ENCODE measurements around the gene ARRDC4. TPM values are rescaled to one million over a fixed set of nuclear protein-coding genes. Genes with fewer than 3 reads are reported as not detected.
A peak's percentile ranks its signal among the peaks of the same experiment; 100 is the strongest.

The ARRDC4 gene
- total RNA-seq, 1 experiment from 2014 or later: 7.1 TPM

DNA sequence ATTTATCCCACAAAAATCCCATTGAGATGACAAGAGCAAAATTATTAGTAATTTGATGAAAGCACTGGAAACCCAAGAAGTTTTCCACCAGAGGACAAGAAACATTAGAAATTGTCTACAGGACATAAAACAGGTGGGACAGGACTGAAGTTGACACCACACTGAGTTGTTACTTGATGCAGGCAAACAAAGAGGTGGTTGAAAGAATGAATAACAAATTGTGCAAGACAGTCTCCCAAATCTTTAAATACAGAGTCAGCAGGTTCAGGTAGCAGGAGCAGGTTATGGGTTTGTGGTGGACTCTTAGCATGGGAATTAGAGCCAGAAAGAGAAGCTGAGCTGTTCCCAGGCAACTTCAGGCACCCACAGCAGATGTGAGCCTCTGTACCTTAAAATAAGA lies 30.3 kb upstream of the ARRDC4 start:
- Histone ChIP-seq H2AFZ (ENCODE audit: low read length) (no peak overlapping the region), H3K36me3 (ENCODE audit: low read depth, low read length) (no peaks in the 10 kb centered on the region), H3F3A (ENCODE audit: low read length, unreplicated experiment) (peaks cover 8% of the 10 kb centered on the region), H3K4me2 (ENCODE audit: low read length) (peak overlapping the region; percentile 56), H3K9me2 (replicated peaks; ENCODE audit: low read length) (no peaks in the 10 kb centered on the region), H3K4me3 (ENCODE audit: low read length) (no peak overlapping the region), H3K4me1 (ENCODE audit: insufficient read depth, low read length) (peaks cover 16% of the 10 kb centered on the region), H3K27me3 (ENCODE audit: low read length) (peaks cover 12% of the 10 kb centered on the region; the same call in 1 of the 2 replicates), H3K27ac (ENCODE audit: low read length) (peak overlapping the region; percentile 84), H3K79me2 (ENCODE audit: low read length) (no peaks in the 10 kb centered on the region), H3K9ac (ENCODE audit: low read length) (peak overlapping the region; percentile 22; the same call in 1 of the 2 replicates), H3K9me3 (ENCODE audit: low read length) (no peaks in the 10 kb centered on the region), H4K20me1 (ENCODE audit: low read length) (no peaks in the 10 kb centered on the region)
- no peak for ATAC-seq
- ChIA-PET POLR2A (ENCODE audit: unreplicated experiment) (no interaction called here), CTCF (no interaction called here)
- BruUV-seq (replicated peaks): no TSS peak
- TF ChIP-seq CTCF (conservative IDR thresholded peaks at IDR 0.05; ENCODE audit: low read depth, low read length) (no peak), EZH2phosphoT487 (IDR thresholded peaks at IDR 0.05; ENCODE audit: borderline replicate concordance, low read length) (no peak), EZH2 (IDR thresholded peaks at IDR 0.05; ENCODE audit: low read length, unreplicated experiment) (no peak)
- intact Hi-C loops (cut with micrococcal nuclease): no loop called here
- DNase-seq: peak; percentile 48

- intact Hi-C loops (cut with micrococcal nuclease): no loop called here
- ATAC-seq: no peak
- Histone ChIP-seq H3K9me3 (ENCODE audit: low read length) (no peaks in the 10 kb centered on the region), H3F3A (ENCODE audit: low read length, unreplicated experiment) (peaks cover 8% of the 10 kb centered on the region), H3K9me2 (replicated peaks; ENCODE audit: low read length) (no peaks in the 10 kb centered on the region), H3K9ac (ENCODE audit: low read length) (no peak overlapping the region), H3K36me3 (ENCODE audit: low read depth, low read length) (no peaks in the 10 kb centered on the region), H4K20me1 (ENCODE audit: low read length) (no peaks in the 10 kb centered on the region), H3K4me3 (ENCODE audit: low read length) (no peak overlapping the region), H3K27ac (ENCODE audit: low read length) (no peak overlapping the region), H2AFZ (ENCODE audit: low read length) (no peak overlapping the region), H3K79me2 (ENCODE audit: low read length) (no peaks in the 10 kb centered on the region), H3K27me3 (ENCODE audit: low read length) (peaks cover 11% of the 10 kb centered on the region; the same call in 1 of the 2 replicates), H3K4me2 (ENCODE audit: low read length) (no peak overlapping the region), H3K4me1 (ENCODE audit: insufficient read depth, low read length) (peaks cover 16% of the 10 kb centered on the region)
- TF ChIP-seq CTCF (conservative IDR thresholded peaks at IDR 0.05; ENCODE audit: low read depth, low read length) (no peak), EZH2phosphoT487 (IDR thresholded peaks at IDR 0.05; ENCODE audit: borderline replicate concordance, low read length) (no peak), EZH2 (IDR thresholded peaks at IDR 0.05; ENCODE audit: low read length, unreplicated experiment) (no peak)
- no peak for DNase-seq
- no TSS peak for BruUV-seq (replicated peaks)
- CTCF ChIA-PET: no interaction called here
- POLR2A ChIA-PET (ENCODE audit: unreplicated experiment): no interaction called here
These were observed 29.2 kb upstream of the ARRDC4 start for GRCh38 chr15:97931314-97931713.

DNA sequence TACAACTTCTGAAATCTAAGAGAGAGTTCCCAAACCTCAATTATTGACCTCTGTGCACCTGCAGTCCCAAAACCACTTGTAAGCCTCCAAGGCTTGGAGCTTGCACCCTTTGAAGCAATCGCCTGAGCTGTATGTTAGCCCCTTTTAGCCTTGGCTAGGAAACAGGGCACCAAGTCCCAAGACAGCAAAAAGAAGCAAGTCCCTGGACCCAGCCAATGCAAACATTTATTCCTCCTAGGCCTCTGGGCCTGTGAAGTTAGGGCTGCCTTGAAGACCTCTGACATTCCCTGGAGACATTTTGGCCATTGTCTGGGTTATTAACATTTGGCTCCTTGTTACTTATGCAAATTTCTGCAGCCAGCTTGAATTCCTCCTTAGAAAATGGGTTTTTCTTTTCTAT lies 26.9 kb upstream of the ARRDC4 start:
- TF ChIP-seq CTCF (conservative IDR thresholded peaks at IDR 0.05; ENCODE audit: low read depth, low read length): no peak
- ATAC-seq: no peak
- no peaks in the 10 kb centered on the region for H3K36me3 ChIP-seq (ENCODE audit: low read depth, low read length)
- H3K4me2 ChIP-seq (ENCODE audit: low read length): no peak overlapping the region
- no peak overlapping the region for H3K27ac ChIP-seq (ENCODE audit: low read length)
- H3K79me2 ChIP-seq (ENCODE audit: low read length): no peaks in the 10 kb centered on the region
- ChIA-PET CTCF (no interaction called here), POLR2A (ENCODE audit: unreplicated experiment) (no interaction called here)
- DNase-seq: no peak
- peaks cover 8% of the 10 kb centered on the region for H3F3A ChIP-seq (ENCODE audit: low read length, unreplicated experiment)
- H3K27me3 ChIP-seq (ENCODE audit: low read length): no peaks in the 10 kb centered on the region
- no peaks in the 10 kb centered on the region for H3K9me3 ChIP-seq (ENCODE audit: low read length)
- H2AFZ ChIP-seq (ENCODE audit: low read length): no peak overlapping the region
- no TSS peak for BruUV-seq (replicated peaks)
- H3K4me3 ChIP-seq (ENCODE audit: low read length): no peak overlapping the region
- H4K20me1 ChIP-seq (ENCODE audit: low read length): no peaks in the 10 kb centered on the region
- peaks cover 16% of the 10 kb centered on the region for H3K4me1 ChIP-seq (ENCODE audit: insufficient read depth, low read length)
- intact Hi-C loops (cut with micrococcal nuclease): no loop called here
- H3K9me2 ChIP-seq (replicated peaks; ENCODE audit: low read length): no peaks in the 10 kb centered on the region
- no peak overlapping the region for H3K9ac ChIP-seq (ENCODE audit: low read length)
